H1 (cell line): ENCODE measurements around the gene SLC38A5. TPM values are rescaled to one million over a fixed set of nuclear protein-coding genes. Genes with fewer than 3 reads are reported as not detected.
A peak's percentile ranks its signal among the peaks of the same experiment; 100 is the strongest.
"Not testable (repeated sequence)": the region's sequence is repeated elsewhere in the genome, so short reads cannot be mapped to it uniquely, and the experiment has no call there.

Source experiments
- CTCF ChIA-PET: fragments of 300-600 bp; sonication (Branson Sonifier 250); formaldehyde crosslinking; loops from one replicate; lab custom pipeline; 2021; ENCODE audit not compliant: partially characterized antibody; lab: Charles Lee
- POLR2A ChIA-PET: fragments of 300-600 bp; sonication (Branson Sonifier 250); formaldehyde crosslinking; loops from one replicate; lab custom pipeline; 2021; ENCODE audit warnings: inconsistent platforms; ENCODE audit not compliant: partially characterized antibody; lab: Charles Lee
- DNase-seq, 2 experiments: peaks; one replicate each; pipeline versions ENCODE4 v3.0.0 to v3.0.0-alpha.2; 2010 to 2022; ENCODE audit warnings: low spot score in 2 of 2, low read depth in 1 of 2, mixed read lengths in 1 of 2
- FAIRE-seq: peaks from 2 replicates; lab custom pipeline; 2011; peaks lifted over from hg19 to GRCh38; lab: Jason Lieb, UNC
- H2AFZ ChIP-seq: 2 replicates; pipeline ENCODE4 v1.8.1; 2012; ENCODE audit warnings: low read length, inconsistent platforms
- H2AK5ac ChIP-seq: 2 replicates; pipeline ENCODE4 v1.6.1; 2013; ENCODE audit warnings: low read depth, low read length
- H2BK120ac ChIP-seq: replicated peaks from 2 replicates; pipeline ENCODE3; 2013; ENCODE audit warnings: low read depth, low read length, inconsistent platforms
- H2BK12ac ChIP-seq: 2 replicates; pipeline ENCODE4 v1.6.1; 2013; ENCODE audit warnings: low read depth, low read length
- H2BK15ac ChIP-seq: 2 replicates; pipeline ENCODE4 v1.6.1; 2013; ENCODE audit warnings: low read length
- H2BK20ac ChIP-seq: 2 replicates; pipeline ENCODE4 v1.6.1; 2013; ENCODE audit warnings: low read length
- H2BK5ac ChIP-seq: 2 replicates; pipeline ENCODE4 v1.6.1; 2013; ENCODE audit warnings: low read depth, low read length
- H3K14ac ChIP-seq: 2 replicates; pipeline ENCODE4 v1.6.1; 2013; ENCODE audit warnings: inconsistent platforms; ENCODE audit not compliant: insufficient read length
- H3K18ac ChIP-seq: 2 replicates; pipeline ENCODE4 v1.6.1; 2013; ENCODE audit warnings: low read length; ENCODE audit errors: extremely low read depth
- H3K23ac ChIP-seq: 2 replicates; pipeline ENCODE4 v1.6.1; 2013; ENCODE audit warnings: inconsistent platforms; ENCODE audit not compliant: insufficient read length
- H3K23me2 ChIP-seq: 2 replicates; pipeline ENCODE4 v1.6.1; 2013; ENCODE audit warnings: low read depth, low read length
- H3K27ac ChIP-seq: 2 replicates; pipeline ENCODE4 v1.6.1; 2011; ENCODE audit warnings: low read depth, low read length, inconsistent platforms
- H3K27me3 ChIP-seq, 4 experiments: replicated peaks in 1 of 4; 1 replicate in 1 of 4; 2 replicates in 3 of 4; pipeline versions ENCODE4 v1.6.1 to v1.8.1; 2011 to 2013; ENCODE audit warnings: low read length in 3 of 4, mild to moderate bottlenecking in 3 of 4, inconsistent platforms in 2 of 4, mixed read lengths in 2 of 4, moderate library complexity in 1 of 4; ENCODE audit not compliant: control insufficient read depth in 3 of 4, insufficient read depth in 3 of 4; ENCODE audit errors: extremely low read depth in 1 of 4
- H3K36me3 ChIP-seq, 4 experiments: 2 replicates each; pipeline versions ENCODE4 v1.6.1 to v1.8.1; 2011 to 2013; ENCODE audit warnings: mild to moderate bottlenecking in 4 of 4, low read length in 3 of 4, moderate library complexity in 2 of 4, control low read depth in 1 of 4, inconsistent platforms in 1 of 4; ENCODE audit not compliant: insufficient read depth in 4 of 4, control insufficient read depth in 2 of 4
- H3K4ac ChIP-seq: replicated peaks from 2 replicates; pipeline ENCODE3; 2013; ENCODE audit warnings: low read length, low read depth, mixed read lengths, inconsistent platforms; ENCODE audit not compliant: insufficient read length
- H3K4me1 ChIP-seq, 4 experiments: replicated peaks in 1 of 4; 1 replicate in 1 of 4; 2 replicates in 3 of 4; pipeline versions ENCODE4 v1.6.1 to v1.8.1; 2011 to 2013; ENCODE audit warnings: low read length in 3 of 4, inconsistent platforms in 2 of 4, mixed read lengths in 1 of 4; ENCODE audit not compliant: insufficient read depth in 4 of 4, control insufficient read depth in 3 of 4
- H3K4me2 ChIP-seq, 2 experiments: 2 replicates each; pipeline versions ENCODE4 v1.6.1 to v1.8.1; 2011 to 2013; ENCODE audit warnings: low read depth in 2 of 2, low read length in 2 of 2, control low read depth in 1 of 2, inconsistent platforms in 1 of 2, mild to moderate bottlenecking in 1 of 2; ENCODE audit not compliant: insufficient read depth in 1 of 2
- H3K4me3 ChIP-seq, 4 experiments: fragments of 200-600, 300-600 bp in 1 of 4; sonication (generic), shearing (Covaris generic), sonication (Bioruptor Twin) in 1 of 4; 2 replicates each; pipeline versions ENCODE4 v1.5.1 to v1.8.1; 2011 to 2016; ENCODE audit warnings: low read length in 4 of 4, low read depth in 3 of 4, control low read depth in 2 of 4, inconsistent platforms in 2 of 4, mild to moderate bottlenecking in 2 of 4, mixed read lengths in 1 of 4, moderate library complexity in 1 of 4; ENCODE audit not compliant: insufficient read depth in 2 of 4; ENCODE audit errors: extremely low read depth in 1 of 4
- H3K56ac ChIP-seq: replicated peaks from 2 replicates; pipeline ENCODE3; 2013; ENCODE audit warnings: low read depth, mild to moderate bottlenecking, mixed read lengths, low read length, inconsistent platforms; ENCODE audit not compliant: insufficient read length
- H3K79me1 ChIP-seq: 2 replicates; pipeline ENCODE4 v1.6.1; 2013; ENCODE audit warnings: low read depth, low read length, control low read depth
- H3K79me2 ChIP-seq, 2 experiments: 2 replicates each; pipeline versions ENCODE4 v1.6.1 to v1.8.1; 2012 to 2013; ENCODE audit warnings: low read length in 2 of 2, mild to moderate bottlenecking in 2 of 2, inconsistent platforms in 1 of 2; ENCODE audit not compliant: insufficient read depth in 2 of 2, control insufficient read depth in 1 of 2
- H3K9ac ChIP-seq, 4 experiments: replicated peaks in 1 of 4; 1 replicate in 1 of 4; 2 replicates in 3 of 4; pipeline versions ENCODE4 v1.6.1 to v1.8.1; 2011 to 2013; ENCODE audit warnings: low read depth in 3 of 4, low read length in 3 of 4, control low read depth in 2 of 4, mild to moderate bottlenecking in 2 of 4, moderate library complexity in 2 of 4, inconsistent platforms in 1 of 4; ENCODE audit errors: extremely low read depth in 1 of 4
- H3K9me3 ChIP-seq, 2 experiments: 2 replicates each; pipeline versions ENCODE4 v1.6.1 to v1.8.1; 2012 to 2013; ENCODE audit warnings: mild to moderate bottlenecking in 2 of 2, moderate library complexity in 2 of 2, control low read depth in 1 of 2, inconsistent platforms in 1 of 2, low read depth in 1 of 2, low read length in 1 of 2, mixed read lengths in 1 of 2; ENCODE audit not compliant: insufficient read depth in 2 of 2
- H4K20me1 ChIP-seq, 2 experiments: replicated peaks in 1 of 2; 2 replicates each; pipeline versions ENCODE3 to v1.8.1; 2011 to 2013; ENCODE audit warnings: inconsistent platforms in 2 of 2, low read length in 2 of 2, mild to moderate bottlenecking in 1 of 2; ENCODE audit not compliant: insufficient read depth in 2 of 2, control insufficient read depth in 1 of 2
- H4K5ac ChIP-seq: 2 replicates; pipeline ENCODE4 v1.6.1; 2013; ENCODE audit warnings: low read length, low read depth, mixed read lengths, inconsistent platforms; ENCODE audit not compliant: insufficient read length
- H4K8ac ChIP-seq: 2 replicates; pipeline ENCODE4 v1.8.0; 2013; ENCODE audit warnings: mild to moderate bottlenecking, moderate library complexity, low read length, inconsistent platforms; ENCODE audit not compliant: insufficient read depth; ENCODE audit errors: extremely low read depth
- H4K91ac ChIP-seq: replicated peaks from 2 replicates; pipeline ENCODE3; 2013; ENCODE audit warnings: low read length, mixed read lengths, inconsistent platforms; ENCODE audit not compliant: insufficient read length
- WGBS, 2 experiments: shearing (Covaris generic) in 1 of 2; methylation state at CpG; one replicate each; pipeline versions ENCODE4 v1.1.6 to v1.1.7; 2013 to 2015; ENCODE audit warnings: low lambda C conversion rate in 2 of 2, mixed read lengths in 2 of 2, inconsistent platforms in 1 of 2, low coverage in 1 of 2, missing lambda C conversion rate in 1 of 2; ENCODE audit not compliant: insufficient replicate concordance in 2 of 2, insufficient coverage in 1 of 2, insufficient read length in 1 of 2; ENCODE audit errors: extremely low coverage in 1 of 2, missing lambda C conversion rate in 1 of 2; 5-methylcytosine and 5-hydroxymethylcytosine counted together
- polyA plus RNA-seq, 7 experiments: library from polyadenylated mRNA; depleted of rRNA in 3 of 7; stranded (reverse) in 5 of 7; unstranded in 2 of 7; fragments of >200 nt in 5 of 7; fragments of 200-250 nt in 2 of 7; gene quantifications; 1 replicate in 5 of 7; 2 replicates in 1 of 7; 4 replicates in 1 of 7; pipeline versions ENCODE4 v1.2.1 to v1.2.3, GENCODE V29; 2011 to 2013; ENCODE audit warnings: missing spikeins in 2 of 7, mixed read lengths in 2 of 7
- total RNA-seq: library from RNA; stranded (reverse); fragmentation: NEBNext Ultra II Directional; extraction: Animal tissue kit (Norgen Biotek cat#: 25700); gene quantifications from 2 replicates; pipeline ENCODE4 v1.2.1, GENCODE V29; 2021

Gene SLC38A5
- total and polyA plus RNA-seq, 2 of the 8 experiments (the other 6 are each of a cell fraction or from before 2014, with no cell fraction given) = 70.9 to 106 TPM

GRCh38 chrX:48433713-48434112 is 36.3 kb downstream of the SLC38A5 start:
- H3K4me1 ChIP-seq, H2BK12ac ChIP-seq, H3K9me3 ChIP-seq, H3K9ac ChIP-seq, H3K27ac ChIP-seq, H3K23me2 ChIP-seq, H2BK5ac ChIP-seq, H3K27me3 ChIP-seq, H3K79me2 ChIP-seq, FAIRE-seq, H2BK20ac ChIP-seq, H4K8ac ChIP-seq, H2AK5ac ChIP-seq, H3K18ac ChIP-seq, H2BK15ac ChIP-seq, H4K5ac ChIP-seq, H3K14ac ChIP-seq, H3K4me3 ChIP-seq, H2BK120ac ChIP-seq, H3K36me3 ChIP-seq, H3K56ac ChIP-seq, POLR2A ChIA-PET, H4K91ac ChIP-seq, H3K23ac ChIP-seq, H4K20me1 ChIP-seq, H3K4me2 ChIP-seq, H3K4ac ChIP-seq, CTCF ChIA-PET, H2AFZ ChIP-seq, H3K79me1 ChIP-seq: not testable (repeated sequence)
- WGBS, 2 experiments = 78% methylated on average over 7 of the region's 13 CpGs; no CpG with 5 or more reads in 1 of the 2 experiments
- DNase-seq = peak in 1 of 2 experiments; percentile 44

DNA sequence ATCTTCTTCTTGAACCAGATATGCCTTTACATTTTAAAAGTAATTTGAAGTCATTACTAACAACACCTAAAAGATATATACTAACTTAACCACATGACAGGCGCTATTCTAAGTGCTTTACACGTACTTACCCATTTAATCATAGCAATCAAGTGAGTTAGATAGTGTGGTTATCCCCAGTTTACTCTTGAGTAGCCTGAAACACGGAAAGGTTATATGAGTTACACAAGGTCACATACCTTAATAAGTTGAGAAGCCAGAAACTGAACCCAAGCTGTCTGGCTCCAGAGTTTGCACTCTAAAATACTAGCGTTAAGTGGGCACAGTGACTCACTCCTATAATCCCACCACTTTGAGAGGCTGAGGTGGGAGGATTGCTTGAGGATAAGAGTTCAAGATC is 39.9 kb downstream of the SLC38A5 start:
- H2AK5ac ChIP-seq, CTCF ChIA-PET, H3K4me2 ChIP-seq, H2BK5ac ChIP-seq, H3K14ac ChIP-seq, POLR2A ChIA-PET, H3K4me1 ChIP-seq, FAIRE-seq, H4K91ac ChIP-seq, H3K4me3 ChIP-seq, H4K8ac ChIP-seq, H3K27ac ChIP-seq, H2AFZ ChIP-seq, H3K79me2 ChIP-seq, H4K20me1 ChIP-seq, H2BK20ac ChIP-seq, H3K23ac ChIP-seq, H2BK120ac ChIP-seq, H3K23me2 ChIP-seq, H3K27me3 ChIP-seq, H3K9ac ChIP-seq, H3K9me3 ChIP-seq, H2BK12ac ChIP-seq, H3K36me3 ChIP-seq, H4K5ac ChIP-seq, H3K56ac ChIP-seq, DNase-seq, H2BK15ac ChIP-seq, H3K4ac ChIP-seq, H3K79me1 ChIP-seq, H3K18ac ChIP-seq: not testable (repeated sequence)
- WGBS, 2 experiments = 93% methylated on average over 4 of the region's 4 CpGs; no CpG with 5 or more reads in 1 of the 2 experiments
